Suprapubic skin (tissue), 4 donors: ENCODE measurements around the gene LDAH.

Source experiments
- CTCF ChIP-seq, 2 donors: fragments of 200-600 bp in 1 of 2; fragments of 450-650 bp in 1 of 2; sonication (generic) in 1 of 2; IDR thresholded peaks; one replicate each; pipeline ENCODE4 v1.5.1; 2016 to 2019; ENCODE audit warnings: antibody characterized with exemption in 2 of 2, mild to moderate bottlenecking in 1 of 2, moderate library complexity in 1 of 2
- EP300 ChIP-seq: sonication (generic); formaldehyde crosslinking; IDR thresholded peaks from one replicate; pipeline ENCODE4 v1.6.1; 2017; ENCODE audit warnings: antibody characterized with exemption
- POLR2A ChIP-seq, 2 donors: fragments of 450-650 bp; IDR thresholded peaks; one replicate each; pipeline ENCODE4 v1.6.1; 2017; ENCODE audit warnings: antibody characterized with exemption in 2 of 2, mild to moderate bottlenecking in 2 of 2, moderate library complexity in 2 of 2
- POLR2AphosphoS5 ChIP-seq, 3 donors: sonication (generic); formaldehyde crosslinking; IDR thresholded peaks; one replicate each; pipeline ENCODE4 v1.6.1; 2017; ENCODE audit warnings: antibody characterized with exemption in 3 of 3

- TF ChIP-seq EP300, result no peak
- TF ChIP-seq POLR2AphosphoS5 (IDR thresholded peaks at IDR 0.05), result no peak
- TF ChIP-seq POLR2A (IDR thresholded peaks at IDR 0.05), result no peak
- TF ChIP-seq CTCF (IDR thresholded peaks at IDR 0.05), result no peak
Measured at GRCh38 chr2:20653695-20654534, 169.0 kb downstream of the LDAH start.
